ENCODE measurements around the gene RAMP2. TPM values are rescaled to one million over a fixed set of nuclear protein-coding genes. Genes with fewer than 3 reads are reported as not detected.

RAMP2 gene
- total RNA-seq, 2 donors from 2014 or later = 4.9 to 5.1 TPM

- Mint-ChIP-seq H3K9me3 (peaks cover 4% of the 10 kb centered on the region), H3K27me3 (ENCODE audit: insufficient read depth) (peaks cover 32% of the 10 kb centered on the region), H3K27ac (no peak overlapping the region), H3K4me3 (no peak overlapping the region), H3K36me3 (ENCODE audit: low read depth) (no peaks in the 10 kb centered on the region), H3K4me1 (peaks cover 16% of the 10 kb centered on the region)
- no peak overlapping the region for H3K4me3 ChIP-seq (ENCODE audit: low read length)
- 73 to 80% methylated on average over 5 to 6 of the region's 7 CpGs for WGBS, 2 experiments (ENCODE audit: insufficient coverage in 1 of 2, insufficient read length in 1 of 2)
- no peak overlapping the region for H3K27ac ChIP-seq (ENCODE audit: low read depth, low read length)
- H3K36me3 ChIP-seq (ENCODE audit: control insufficient read depth, insufficient read depth, low read length) = no peaks in the 10 kb centered on the region
- peaks cover 11% of the 10 kb centered on the region for H3K4me1 ChIP-seq (ENCODE audit: control insufficient read depth, insufficient read depth, low read length)
- H3K9ac ChIP-seq (ENCODE audit: extremely low read depth, low read length, poor library complexity, severe bottlenecking) = no peak overlapping the region
- no peak for DNase-seq
- H3K9me3 ChIP-seq (ENCODE audit: control insufficient read depth, low read length) = no peaks in the 10 kb centered on the region
- TF ChIP-seq CTCF (conservative IDR thresholded peaks at IDR 0.05) = no peak
- H3K27me3 ChIP-seq (ENCODE audit: control insufficient read depth, insufficient read depth, low read length, poor library complexity, severe bottlenecking) = peaks cover 42% of the 10 kb centered on the region
Observed at GRCh38 chr17:42748202-42748907, 12.7 kb upstream of the RAMP2 start.

GRCh38 chr17:42748908-42749798 is 11.9 kb upstream of the RAMP2 start:
- Mint-ChIP-seq H3K4me1 (peaks cover 9% of the 10 kb centered on the region), H3K4me3 (no peak overlapping the region), H3K9me3 (peaks cover 4% of the 10 kb centered on the region), H3K36me3 (ENCODE audit: low read depth) (no peaks in the 10 kb centered on the region), H3K27ac (no peak overlapping the region), H3K27me3 (ENCODE audit: insufficient read depth) (peaks cover 38% of the 10 kb centered on the region)
- Histone ChIP-seq H3K4me1 (ENCODE audit: control insufficient read depth, insufficient read depth, low read length) (peaks cover 8% of the 10 kb centered on the region), H3K9ac (ENCODE audit: extremely low read depth, low read length, poor library complexity, severe bottlenecking) (no peak overlapping the region), H3K36me3 (ENCODE audit: control insufficient read depth, insufficient read depth, low read length) (no peaks in the 10 kb centered on the region), H3K27me3 (ENCODE audit: control insufficient read depth, insufficient read depth, low read length, poor library complexity, severe bottlenecking) (peaks cover 42% of the 10 kb centered on the region), H3K27ac (ENCODE audit: low read depth, low read length) (no peak overlapping the region), H3K4me3 (ENCODE audit: low read length) (no peak overlapping the region), H3K9me3 (ENCODE audit: control insufficient read depth, low read length) (no peaks in the 10 kb centered on the region)
- 88 to 90% methylated on average over 10 to 11 of the region's 11 CpGs for WGBS, 2 experiments (ENCODE audit: insufficient coverage in 1 of 2, insufficient read length in 1 of 2)
- TF ChIP-seq CTCF (conservative IDR thresholded peaks at IDR 0.05) = no peak
- no peak for DNase-seq

- no peaks in the 10 kb centered on the region for H3K36me3 ChIP-seq (ENCODE audit: control insufficient read depth, insufficient read depth, low read length)
- H3K9ac ChIP-seq (ENCODE audit: extremely low read depth, low read length, poor library complexity, severe bottlenecking) = no peak overlapping the region
- DNase-seq = no peak
- no peak overlapping the region for H3K4me3 ChIP-seq (ENCODE audit: low read length)
- H3K27ac Mint-ChIP-seq = no peak overlapping the region
- no peak overlapping the region for H3K27ac ChIP-seq (ENCODE audit: low read depth, low read length)
- H3K9me3 Mint-ChIP-seq = no peaks in the 10 kb centered on the region
- H3K4me1 ChIP-seq (ENCODE audit: control insufficient read depth, insufficient read depth, low read length) = peaks cover 8% of the 10 kb centered on the region
- no peak overlapping the region for H3K4me3 Mint-ChIP-seq
- 91% methylated on average over 3 of the region's 3 CpGs for WGBS, 2 experiments (ENCODE audit: insufficient coverage in 1 of 2, insufficient read length in 1 of 2)
- H3K27me3 ChIP-seq (ENCODE audit: control insufficient read depth, insufficient read depth, low read length, poor library complexity, severe bottlenecking) = peaks cover 34% of the 10 kb centered on the region
- no peaks in the 10 kb centered on the region for H3K9me3 ChIP-seq (ENCODE audit: control insufficient read depth, low read length)
- H3K4me1 Mint-ChIP-seq = peaks cover 6% of the 10 kb centered on the region
- peaks cover 36% of the 10 kb centered on the region for H3K27me3 Mint-ChIP-seq (ENCODE audit: insufficient read depth)
- no peak for TF ChIP-seq CTCF (conservative IDR thresholded peaks at IDR 0.05)
- H3K36me3 Mint-ChIP-seq (ENCODE audit: low read depth) = no peaks in the 10 kb centered on the region
Observed at GRCh38 chr17:42750739-42751344, 10.2 kb upstream of the RAMP2 start.
